NCI-H2196 treated with DMSO at 0.1 percent for 48 hours (cell line): ENCODE results near the gene GAST.
"Not testable (repeated sequence)": the region's sequence is repeated elsewhere in the genome, so short reads cannot be mapped to it uniquely, and the experiment has no call there.

Experiments
- DNase-seq: peaks from one replicate; lab custom pipeline; 2025; ENCODE audit not compliant: unreplicated experiment; lab: John Stamatoyannopoulos, UW

The GAST gene

GRCh38 chr17:41711669-41712400 lies at the start of gene GAST:
GAST (plus strand) TSS chr17:41712331; CDS start chr17:41715437, 3,106 bp downstream.
- DNase-seq = no peak

- DNase-seq = no peak
Measured at GRCh38 chr17:41663451-41664171, 48.5 kb upstream of the GAST start.

GRCh38 chr17:41664172-41664457 lies 48.0 kb upstream of the GAST start:
- no peak for DNase-seq

- DNase-seq = no peak
Measured at GRCh38 chr17:41664587-41665565, 47.3 kb upstream of the GAST start.

GRCh38 chr17:41665566-41666236 lies 46.4 kb upstream of the GAST start:
- peak; percentile 22 for DNase-seq

- DNase-seq = no peak
Measured at GRCh38 chr17:41666237-41666641, 45.9 kb upstream of the GAST start.

GRCh38 chr17:41666708-41667279 lies 45.3 kb upstream of the GAST start:
- DNase-seq = peak; percentile 25

GRCh38 chr17:41667280-41668041 lies 44.7 kb upstream of the GAST start:
- no peak for DNase-seq

GRCh38 chr17:41672153-41672552 lies 40.0 kb upstream of the GAST start:
- DNase-seq = no peak

- not testable (repeated sequence) for DNase-seq
Measured at GRCh38 chr17:41675157-41676057, 36.7 kb upstream of the GAST start.

GRCh38 chr17:41676058-41676419 lies 36.1 kb upstream of the GAST start:
- no peak for DNase-seq

GRCh38 chr17:41678411-41678906 lies 33.7 kb upstream of the GAST start:
- DNase-seq = no peak

- DNase-seq = no peak
Measured at GRCh38 chr17:41678907-41679739, 33.0 kb upstream of the GAST start.

GRCh38 chr17:41679740-41680425 lies 32.2 kb upstream of the GAST start:
- DNase-seq = no peak

GRCh38 chr17:41680426-41681040 lies 31.6 kb upstream of the GAST start:
- DNase-seq = peak; percentile 5

GRCh38 chr17:41681776-41682175 lies 30.4 kb upstream of the GAST start:
- DNase-seq = no peak

- DNase-seq = no peak
Measured at GRCh38 chr17:41682631-41683030, 29.5 kb upstream of the GAST start.
